HG03571 (cell line): ENCODE results near the gene RAB6D.
"Not testable (repeated sequence)": the region's sequence is repeated elsewhere in the genome, so short reads cannot be mapped to it uniquely, and the experiment has no call there.

Source experiments
- ATAC-seq: cut with Tn5 transposase; IDR thresholded peaks from one replicate; pipeline ENCODE4 v1.9.1; 2021; ENCODE audit not compliant: unreplicated experiment

Gene RAB6D

DNA sequence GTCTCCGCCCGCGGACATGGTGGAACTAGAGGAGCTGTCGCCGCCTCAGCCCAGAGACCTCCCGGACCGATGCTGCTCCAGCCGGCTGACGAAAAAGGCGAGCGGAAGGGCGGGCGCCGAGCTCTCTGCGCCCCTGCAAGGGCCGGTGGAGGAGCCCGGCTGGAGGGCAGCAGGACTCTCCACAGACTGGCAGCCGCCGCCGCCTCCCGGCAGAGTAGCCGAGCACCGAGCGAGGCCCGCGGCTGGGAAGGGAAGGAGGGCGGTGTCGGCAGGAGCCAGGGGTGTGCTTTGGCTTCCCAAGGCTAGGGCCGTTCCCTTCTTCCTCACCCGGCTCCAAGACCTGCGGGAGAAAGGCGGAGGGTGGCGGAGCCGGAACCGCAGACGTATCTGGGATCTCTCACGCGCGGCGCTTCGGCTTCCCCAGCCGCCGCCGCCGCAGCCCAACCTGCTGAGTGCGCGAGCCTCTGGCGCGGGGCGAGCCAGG, at the start of gene RAB6D:
RAB6D (minus strand) TSS at position 466 of the 484 bp plus-strand sequence; CDS start at position 18, 448 bp downstream.
- ATAC-seq: not testable (repeated sequence)

DNA sequence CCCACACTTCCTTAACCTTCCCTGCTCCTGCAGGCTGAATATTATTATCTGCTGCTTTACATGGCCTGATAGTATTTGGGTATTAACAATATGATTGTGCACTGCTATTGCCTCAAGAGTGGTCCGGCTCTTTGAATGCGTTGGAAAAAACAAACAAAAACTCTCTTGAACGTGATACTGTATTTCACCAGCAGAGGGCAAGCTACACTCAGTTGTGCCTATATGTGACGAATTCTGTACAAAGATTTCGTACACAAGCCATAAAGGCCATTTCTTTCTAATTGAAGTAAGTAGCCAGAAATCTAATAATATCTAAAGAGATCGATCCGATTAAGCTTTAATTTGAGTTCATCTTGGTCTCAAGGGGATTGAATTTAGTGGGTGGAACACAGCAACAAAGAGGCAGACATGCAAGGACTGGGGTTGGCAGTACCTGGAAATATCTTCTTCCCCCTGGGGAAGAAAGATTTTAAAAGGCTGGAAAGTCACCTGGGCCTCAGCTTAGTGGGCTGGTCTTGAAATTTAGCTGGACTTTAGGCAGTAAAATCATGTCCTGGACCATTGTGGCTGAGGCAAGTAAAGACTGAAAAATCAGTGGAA, 49.3 kb upstream of the RAB6D start:
- ATAC-seq: no peak

DNA sequence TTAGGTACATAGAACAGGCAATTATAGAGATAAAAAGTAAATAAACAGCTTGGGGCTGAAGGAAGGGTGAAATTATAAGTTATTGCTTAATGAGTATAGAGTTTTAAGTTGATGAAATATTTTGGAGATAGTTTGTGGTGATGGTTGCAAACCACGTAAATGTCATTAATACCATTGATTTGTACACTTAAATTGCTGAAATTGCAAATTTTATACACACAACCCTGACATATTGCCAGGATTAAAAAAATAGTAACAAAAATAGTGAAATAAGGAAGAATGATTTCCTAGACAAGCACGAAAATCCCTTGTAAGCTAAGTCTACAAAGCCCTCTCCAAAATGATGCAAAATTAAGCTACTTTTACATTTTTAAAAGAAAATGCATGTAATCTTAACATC, 46.2 kb upstream of the RAB6D start:
- ATAC-seq: no peak

DNA sequence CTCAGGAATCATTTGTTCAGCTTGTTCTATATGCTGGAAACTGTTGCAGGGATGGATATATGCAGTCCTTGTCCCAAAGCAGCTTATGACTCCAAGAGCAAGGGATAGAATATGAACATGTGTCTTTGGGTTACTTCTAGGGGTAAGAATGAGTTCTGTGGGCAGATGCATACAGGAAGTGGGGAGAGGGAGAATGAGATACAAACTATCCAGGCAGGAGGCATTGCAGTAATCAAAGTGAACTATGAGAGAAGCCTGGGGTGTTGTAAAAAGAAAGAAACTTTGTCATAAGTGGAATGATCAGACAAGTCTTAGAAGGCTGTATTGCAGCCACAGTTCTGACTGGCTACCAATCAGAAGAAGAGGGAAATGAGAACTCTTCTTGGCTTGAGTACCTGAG, 44.8 kb upstream of the RAB6D start:
- no peak for ATAC-seq

DNA sequence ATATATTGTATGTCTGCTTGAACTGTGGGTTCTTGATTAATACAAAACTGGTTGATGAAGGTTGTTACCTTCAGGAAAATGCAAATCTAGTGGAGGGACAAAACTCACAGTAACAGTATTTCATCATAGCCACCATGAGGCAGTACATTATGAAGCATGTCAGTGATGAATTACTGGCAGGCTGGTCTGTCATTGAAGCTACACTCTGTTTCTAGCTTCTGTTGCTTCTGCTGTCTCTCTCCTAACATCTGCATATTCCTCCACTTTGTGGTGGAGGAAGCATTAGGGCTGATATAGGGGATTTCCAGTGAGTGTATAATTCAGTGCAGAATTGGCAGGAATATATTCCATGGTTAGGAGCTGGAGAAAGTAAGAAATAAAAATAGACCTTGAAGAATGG, 44.2 kb upstream of the RAB6D start:
- no peak for ATAC-seq

DNA sequence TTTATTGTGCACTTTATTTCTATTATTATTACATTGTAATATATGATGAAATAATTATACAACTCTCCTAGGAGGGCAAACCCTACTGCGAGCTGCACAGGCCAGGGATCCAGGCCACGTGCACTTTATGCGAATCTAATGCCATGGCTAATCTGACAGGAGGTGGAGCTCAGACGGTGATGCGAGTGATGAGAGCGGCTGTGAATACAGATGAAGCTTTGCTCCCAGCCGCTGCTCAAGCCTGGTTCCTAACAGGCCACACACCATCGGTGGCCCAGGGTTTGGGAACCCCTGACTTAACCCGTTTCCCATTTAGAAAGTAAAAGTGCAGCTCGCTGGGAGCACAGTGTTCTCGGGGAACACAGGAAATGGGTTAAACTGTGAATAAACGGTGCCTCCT, 40.8 kb upstream of the RAB6D start:
- no peak for ATAC-seq

DNA sequence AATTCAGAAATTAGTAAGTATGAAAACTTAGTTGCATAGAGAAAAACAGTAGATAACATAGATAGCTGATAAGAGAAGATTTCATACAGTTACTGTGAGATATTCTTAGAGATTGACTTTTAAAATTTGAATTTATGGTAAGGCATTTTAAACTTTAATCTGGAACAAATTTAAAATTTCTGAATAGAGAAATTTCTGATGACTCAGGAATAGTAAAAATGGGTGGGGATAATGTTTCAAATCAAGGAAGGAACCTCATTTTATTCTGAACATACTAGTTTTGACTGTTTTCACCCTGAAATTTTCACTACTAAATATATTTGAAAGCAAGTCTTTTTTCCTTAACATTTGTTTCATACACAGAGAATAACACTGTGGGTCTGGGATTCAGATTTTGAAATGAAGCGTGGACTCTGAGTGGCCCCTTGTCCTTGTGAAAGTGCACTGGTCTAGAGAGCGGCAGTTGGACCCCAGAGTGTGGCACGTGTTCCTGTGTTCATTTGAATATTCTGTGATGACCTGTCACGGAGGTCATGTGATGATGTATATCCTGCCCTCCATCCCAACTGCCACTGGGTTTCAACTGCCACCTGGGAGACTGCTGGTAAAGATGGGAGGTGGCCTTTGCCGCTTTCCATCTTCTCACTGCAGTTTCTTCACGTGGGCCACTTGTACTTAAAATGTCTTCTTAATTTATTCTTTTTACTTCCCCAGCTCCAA, 38.5 kb upstream of the RAB6D start:
- ATAC-seq: no peak

DNA sequence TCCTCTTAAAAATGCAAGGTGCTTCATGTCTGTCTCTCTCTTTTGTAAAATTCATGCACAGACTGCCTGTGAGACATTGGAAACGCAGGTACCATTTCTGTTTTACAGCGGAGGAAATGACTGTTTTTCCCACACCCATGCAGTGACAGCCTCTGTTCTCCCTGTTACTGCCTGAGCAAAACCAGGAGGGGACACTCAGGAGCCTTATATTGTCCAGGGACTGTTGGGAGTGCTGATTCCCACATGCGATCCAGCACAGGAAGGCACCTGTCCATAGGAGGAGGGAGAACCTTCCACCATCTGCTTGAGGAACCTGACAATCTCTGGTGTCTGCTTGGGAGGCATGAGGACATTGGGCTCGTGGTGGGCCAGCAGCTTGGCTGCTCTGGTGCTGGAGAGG, 36.9 kb upstream of the RAB6D start:
- no peak for ATAC-seq

DNA sequence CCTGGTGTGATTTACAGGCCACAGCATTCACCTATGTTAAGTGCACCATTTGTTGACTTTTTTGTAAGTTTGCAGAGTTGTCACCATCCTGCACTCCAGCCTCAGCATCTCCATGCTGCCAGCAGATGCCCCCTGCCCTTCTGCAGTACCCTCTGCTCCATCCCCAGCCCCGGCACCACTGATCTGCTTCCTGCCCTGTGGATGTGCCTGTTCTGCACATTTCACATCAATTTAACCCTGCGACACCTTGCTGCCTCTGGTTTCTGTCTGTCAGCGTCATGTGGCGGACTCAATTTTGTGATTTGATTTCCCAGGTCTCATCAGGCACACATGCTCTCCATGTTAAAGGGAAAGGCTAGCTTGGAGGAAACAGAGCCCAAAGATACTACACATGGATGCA, 36.5 kb upstream of the RAB6D start:
- not testable (repeated sequence) for ATAC-seq

DNA sequence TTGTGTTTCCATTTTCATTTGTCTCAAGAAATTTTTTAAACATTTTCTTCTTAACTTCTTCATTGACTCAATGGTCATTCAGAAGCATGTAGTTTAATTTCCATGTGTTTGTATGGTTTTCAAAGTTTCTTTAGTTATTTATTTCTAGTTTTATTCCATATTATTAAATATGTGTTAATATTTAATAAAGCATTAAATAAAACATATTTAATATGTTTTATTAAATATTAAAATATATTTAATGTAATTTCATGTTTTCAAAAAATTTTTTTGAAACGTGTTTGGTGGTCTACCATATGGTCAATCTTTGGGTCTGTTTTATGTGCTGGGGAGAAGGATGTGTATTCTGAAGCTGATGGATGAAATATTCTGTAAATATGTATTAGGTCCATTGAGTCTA, 32.2 kb upstream of the RAB6D start:
- not testable (repeated sequence) for ATAC-seq

DNA sequence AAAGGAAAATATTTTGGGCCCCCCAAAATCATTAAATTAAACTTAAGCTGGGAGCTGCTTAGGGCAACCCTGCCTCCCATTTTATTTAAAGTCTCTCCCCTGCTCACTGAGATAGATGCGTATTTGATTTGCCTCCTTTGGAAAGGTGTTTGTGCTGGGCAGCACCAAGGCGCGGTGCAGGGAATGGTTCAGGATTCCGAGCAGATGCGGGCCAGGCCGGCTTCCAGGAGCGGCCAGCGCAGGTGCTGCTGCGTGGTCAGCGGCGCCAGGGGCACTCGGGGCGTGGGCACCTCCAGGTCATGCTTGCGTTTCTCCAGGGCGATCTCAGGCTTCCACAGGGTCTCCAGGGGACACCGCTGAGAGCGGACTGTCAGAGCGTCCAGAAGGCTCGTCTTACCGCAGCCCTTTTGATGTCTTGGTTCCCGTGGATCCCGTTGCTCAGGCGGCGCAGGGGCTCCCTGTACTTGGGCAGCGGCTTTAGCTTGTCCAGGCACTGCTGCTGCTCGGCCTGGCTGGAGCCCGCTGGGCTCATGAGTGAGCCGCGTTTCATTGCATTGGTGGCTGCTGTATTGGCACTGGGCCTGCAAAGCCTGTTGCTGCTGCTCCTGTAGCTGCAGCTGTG, 31.2 kb upstream of the RAB6D start:
- ATAC-seq: not testable (repeated sequence)

DNA sequence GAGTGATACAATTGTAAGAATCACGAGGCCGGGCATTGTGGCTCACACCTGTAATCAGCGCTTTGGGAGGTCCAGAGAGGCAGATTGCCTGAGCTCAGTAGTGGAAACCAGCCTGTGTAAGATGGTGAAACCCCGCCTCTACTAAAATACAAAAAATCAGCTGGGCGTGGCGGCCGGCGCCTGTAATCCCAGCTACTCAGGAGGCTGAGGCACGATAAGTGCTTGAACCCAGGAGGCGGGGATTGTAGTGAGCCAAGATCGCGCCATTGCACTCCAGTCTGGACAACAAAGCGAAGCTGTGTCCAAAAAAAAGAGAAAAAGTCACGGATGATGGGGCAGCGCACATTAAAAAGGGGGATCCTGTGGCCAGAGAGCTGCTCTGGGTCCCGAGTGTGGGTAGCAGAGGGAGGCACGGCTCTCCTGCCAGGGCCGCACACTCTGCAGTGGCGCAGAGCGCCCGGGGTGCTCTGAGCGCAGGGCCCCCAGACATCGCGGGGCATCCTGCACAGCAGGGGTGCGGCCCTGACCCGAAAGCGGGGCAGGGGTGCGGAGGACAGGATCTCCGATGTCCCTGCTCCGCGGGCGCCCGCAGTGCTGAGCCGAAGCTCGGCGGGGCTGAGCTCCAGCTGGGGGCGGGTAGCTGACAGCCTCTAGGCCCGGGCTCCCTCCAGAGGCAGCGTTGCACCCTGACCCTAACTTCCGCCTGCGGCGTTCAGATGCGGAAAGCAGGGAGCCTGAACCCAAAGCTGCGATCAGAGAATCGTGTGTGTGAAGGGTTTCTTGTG, 30.4 kb upstream of the RAB6D start:
- ATAC-seq: no peak

DNA sequence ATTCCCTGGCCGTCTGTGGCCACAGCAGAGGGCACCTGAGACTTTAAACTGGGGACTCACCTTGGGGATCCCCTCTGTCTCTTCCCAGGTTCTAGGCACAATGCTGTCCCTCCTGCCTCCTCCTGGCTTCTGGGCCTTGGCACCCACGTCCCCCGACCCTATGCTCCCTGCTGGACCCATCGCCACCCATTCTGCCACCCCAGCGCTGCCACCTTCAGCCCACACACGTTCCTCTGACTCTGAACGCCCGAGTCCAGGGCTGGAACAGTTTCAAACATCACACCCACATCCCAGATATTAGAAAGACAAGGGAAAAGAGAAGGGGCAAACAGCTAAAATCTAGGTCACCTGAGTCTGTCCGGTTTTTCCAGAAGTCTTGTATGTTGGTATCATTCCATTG, 28.0 kb upstream of the RAB6D start:
- ATAC-seq: not testable (repeated sequence)

DNA sequence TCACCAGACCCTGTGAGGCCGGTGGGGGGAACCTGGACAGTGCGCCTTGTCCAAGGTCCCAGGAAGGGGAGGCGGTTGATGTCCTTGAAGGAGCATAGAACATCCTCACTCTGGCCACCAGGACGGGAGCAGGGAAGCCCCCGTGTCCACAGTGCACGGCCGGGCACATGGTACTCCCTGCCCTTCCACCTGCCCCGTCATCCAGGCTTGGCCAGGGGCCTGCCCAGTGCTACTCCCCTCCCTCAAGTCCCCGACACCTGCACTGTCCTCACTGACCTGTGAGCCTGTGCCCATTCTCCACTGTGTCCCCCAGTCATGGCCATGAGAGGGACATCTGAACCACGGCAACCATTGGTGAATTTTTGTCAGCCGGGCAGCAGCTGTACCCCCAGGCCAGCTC, 27.5 kb upstream of the RAB6D start:
- not testable (repeated sequence) for ATAC-seq

DNA sequence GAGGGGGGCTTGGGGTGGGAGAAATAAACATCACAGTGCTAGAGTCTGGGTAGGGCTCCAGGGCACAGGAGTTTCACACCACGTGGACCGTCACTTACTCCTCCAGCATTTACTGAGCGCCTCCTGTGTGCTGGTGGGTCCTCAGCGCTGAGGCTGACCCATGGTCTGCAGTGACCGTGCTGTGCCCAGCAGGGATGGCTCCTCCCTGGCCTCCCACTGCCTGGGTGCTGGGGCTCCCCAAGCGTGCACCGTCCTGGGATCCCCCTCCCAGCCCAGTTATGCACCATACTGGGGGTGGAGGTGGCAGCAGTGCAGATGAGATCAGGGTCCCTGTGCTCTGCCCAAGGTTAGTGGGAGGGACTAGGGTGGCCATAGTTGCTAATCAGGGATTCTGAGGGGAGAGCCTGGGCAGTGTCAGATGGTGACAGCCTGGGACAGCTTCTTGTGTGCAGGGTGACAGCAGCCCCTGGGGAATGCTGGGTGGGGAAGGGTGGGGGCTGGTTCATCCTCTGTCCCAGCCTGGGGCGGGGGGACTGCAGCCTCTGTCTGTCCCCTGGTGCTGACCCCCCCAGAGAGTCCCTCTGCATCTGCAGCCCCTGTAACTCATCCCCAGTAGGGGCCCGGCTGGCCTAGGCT, 26.6 kb upstream of the RAB6D start:
- not testable (repeated sequence) for ATAC-seq

DNA sequence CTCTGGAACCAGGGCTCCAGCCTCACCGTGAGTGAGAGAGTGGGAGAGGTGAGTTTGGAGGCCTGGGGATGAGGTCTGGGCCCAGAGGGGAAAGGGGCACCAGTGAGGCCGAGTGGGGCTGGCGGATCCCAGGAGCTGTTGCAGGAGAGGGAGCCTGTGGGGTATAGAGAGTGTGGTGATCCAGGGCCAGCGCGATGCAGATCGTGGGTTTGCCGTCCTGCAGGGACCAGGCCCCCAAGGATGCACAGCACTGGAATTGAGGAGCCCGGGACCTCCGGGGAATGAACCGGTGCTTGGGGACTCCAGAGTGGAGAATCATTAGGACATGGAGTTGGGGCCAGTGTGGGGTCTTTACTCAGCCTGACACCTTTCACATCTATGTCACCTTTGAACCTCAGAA, 25.7 kb upstream of the RAB6D start:
- ATAC-seq: no peak

DNA sequence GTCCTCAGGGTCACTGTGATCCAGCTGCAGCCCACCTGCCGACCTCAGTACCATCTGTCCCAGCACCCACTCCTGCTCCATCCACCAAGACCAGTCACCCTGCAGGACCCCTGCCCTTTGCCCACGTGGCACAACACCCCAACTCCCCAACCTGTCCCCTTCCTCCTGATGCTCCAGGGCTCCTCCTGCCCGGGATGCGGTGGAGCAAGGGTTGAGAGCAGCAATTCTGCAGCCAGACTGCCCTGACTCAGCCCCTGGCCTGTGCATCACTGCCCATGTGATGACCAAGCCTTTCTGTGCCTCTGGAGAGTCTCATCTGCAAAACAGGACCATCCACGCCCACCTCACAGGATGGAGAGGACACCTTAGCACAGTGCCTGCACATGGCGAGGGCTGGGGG, 24.9 kb upstream of the RAB6D start:
- ATAC-seq: not testable (repeated sequence)

DNA sequence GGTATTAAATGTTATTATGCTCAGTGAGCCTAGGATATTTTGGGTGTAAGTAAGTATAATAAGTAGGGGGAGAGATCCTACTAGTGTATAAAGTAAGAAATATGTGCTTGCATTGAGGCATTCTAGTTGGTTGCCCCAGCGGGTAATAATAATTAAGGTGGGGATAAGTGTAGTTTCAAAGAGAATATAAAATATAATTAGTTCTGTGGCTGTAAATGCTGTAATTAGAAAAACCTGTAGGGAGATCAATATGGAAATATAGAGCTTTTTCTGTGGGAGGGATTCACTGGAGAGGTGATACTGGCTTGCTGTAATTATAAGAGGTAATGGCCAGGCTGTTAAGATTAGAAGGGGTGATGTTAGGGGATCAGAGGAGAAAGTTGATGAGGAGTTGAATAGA, 9.1 kb upstream of the RAB6D start:
- ATAC-seq: not testable (repeated sequence)

DNA sequence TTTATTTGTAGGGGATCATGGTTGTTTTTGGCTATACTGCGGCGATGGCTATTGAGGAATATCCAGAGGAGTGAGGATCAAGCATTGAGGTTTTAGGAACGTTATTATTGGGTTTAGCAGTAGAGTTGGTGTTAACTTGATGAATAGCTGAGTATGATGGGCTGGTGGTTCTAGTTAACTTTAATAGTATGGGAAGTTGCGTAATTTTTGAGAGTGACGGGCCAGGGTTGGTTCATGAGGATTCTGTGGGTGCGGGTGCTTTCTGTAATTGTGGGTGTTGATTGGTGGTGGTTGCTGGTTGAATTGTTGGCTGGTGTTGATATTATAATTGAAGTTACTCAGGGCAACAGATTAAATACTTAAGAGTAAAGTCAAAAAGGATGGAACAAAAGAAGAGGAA, 6.0 kb upstream of the RAB6D start:
- ATAC-seq: no peak

DNA sequence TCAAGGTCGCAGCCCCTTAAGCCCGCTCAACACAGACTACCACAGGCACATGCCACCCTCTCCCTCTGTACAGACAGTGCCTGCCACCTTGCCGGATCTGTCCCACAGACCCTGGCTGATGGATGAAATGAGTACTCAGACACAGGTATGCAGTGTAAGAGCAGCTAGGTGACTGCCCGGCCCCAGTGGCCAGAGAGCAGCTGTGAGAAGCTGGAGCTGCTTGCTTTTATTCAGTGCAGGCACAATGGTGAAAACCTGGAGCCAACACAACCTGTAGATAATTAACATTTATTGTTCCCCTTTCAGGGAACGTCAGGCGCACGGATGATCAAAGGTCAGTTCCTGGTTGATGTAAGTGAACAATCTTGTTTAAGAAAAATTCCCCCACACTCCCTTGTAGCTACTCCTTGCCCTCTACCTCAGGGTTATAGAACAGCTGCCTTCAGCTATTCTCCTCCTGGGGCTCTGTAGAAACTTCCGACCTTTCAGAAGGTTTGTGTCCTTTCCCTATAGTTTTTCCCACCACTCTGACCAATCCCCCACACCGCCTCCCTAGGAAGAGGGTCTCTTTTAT, 4.6 kb upstream of the RAB6D start:
- not testable (repeated sequence) for ATAC-seq

DNA sequence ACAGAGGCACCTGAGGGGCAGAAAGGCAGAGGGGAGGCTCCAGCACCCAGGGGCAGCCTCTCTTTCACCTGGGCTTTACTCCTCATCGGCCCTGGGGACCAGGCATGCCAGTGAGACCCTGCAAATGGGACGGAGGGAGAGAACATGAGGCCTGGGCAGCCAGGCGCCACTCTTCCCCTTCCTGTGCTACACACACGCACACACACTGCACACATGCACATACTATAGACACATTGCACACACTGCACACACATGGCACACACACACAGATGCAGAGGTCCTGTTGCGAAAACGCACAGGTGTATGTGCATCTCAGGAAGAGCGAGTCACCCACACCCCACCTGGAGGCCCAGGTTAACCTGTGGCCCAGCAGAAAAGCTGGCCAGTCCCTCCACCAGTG, 3.4 kb upstream of the RAB6D start:
- no peak for ATAC-seq
